ENCODE data around the gene AARS2.
A peak's percentile ranks its signal among the peaks of the same experiment; 100 is the strongest.

The AARS2 gene

DNA sequence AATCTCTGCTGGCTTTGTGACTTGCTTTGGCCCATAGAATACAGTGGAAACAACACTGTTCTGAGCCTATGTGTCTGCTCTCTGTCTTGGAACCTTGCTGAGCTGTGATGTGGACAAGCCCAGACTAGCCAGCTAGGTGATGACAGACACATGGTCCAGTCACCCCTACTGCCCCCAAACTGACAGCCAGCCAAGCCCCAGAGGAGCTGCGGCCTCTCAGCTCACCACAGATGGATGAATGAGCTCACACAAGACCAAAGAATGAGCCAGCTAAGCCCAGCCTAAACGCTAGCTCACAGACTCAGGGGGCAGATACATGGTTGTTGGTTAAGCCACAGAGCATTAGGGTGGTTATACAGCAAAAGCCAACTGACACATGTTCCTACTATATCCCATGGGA, 4.1 kb downstream of the AARS2 start:
- DNase-seq, result no peak
- H3K36me3 ChIP-seq (replicated peaks), result peaks cover 56% of the 10 kb centered on the region
- TF ChIP-seq, protein P1, sequence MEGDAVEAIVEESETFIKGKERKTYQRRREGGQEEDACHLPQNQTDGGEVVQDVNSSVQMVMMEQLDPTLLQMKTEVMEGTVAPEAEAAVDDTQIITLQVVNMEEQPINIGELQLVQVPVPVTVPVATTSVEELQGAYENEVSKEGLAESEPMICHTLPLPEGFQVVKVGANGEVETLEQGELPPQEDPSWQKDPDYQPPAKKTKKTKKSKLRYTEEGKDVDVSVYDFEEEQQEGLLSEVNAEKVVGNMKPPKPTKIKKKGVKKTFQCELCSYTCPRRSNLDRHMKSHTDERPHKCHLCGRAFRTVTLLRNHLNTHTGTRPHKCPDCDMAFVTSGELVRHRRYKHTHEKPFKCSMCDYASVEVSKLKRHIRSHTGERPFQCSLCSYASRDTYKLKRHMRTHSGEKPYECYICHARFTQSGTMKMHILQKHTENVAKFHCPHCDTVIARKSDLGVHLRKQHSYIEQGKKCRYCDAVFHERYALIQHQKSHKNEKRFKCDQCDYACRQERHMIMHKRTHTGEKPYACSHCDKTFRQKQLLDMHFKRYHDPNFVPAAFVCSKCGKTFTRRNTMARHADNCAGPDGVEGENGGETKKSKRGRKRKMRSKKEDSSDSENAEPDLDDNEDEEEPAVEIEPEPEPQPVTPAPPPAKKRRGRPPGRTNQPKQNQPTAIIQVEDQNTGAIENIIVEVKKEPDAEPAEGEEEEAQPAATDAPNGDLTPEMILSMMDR (IDR thresholded peaks at IDR 0.05; ENCODE audit: low read depth, low read length, missing control alignments), result no peak
- in situ Hi-C loops (cut with HindIII; ENCODE audit: low pct_ligation_motif_present, low sequenced_read_pairs), result no loop called here
- H3K27ac ChIP-seq, result no peak overlapping the region
- no peak overlapping the region for H3K4me3 ChIP-seq (ENCODE audit: low read depth, low read length)
- no peaks in the 10 kb centered on the region for H3K27me3 ChIP-seq (replicated peaks)

DNA sequence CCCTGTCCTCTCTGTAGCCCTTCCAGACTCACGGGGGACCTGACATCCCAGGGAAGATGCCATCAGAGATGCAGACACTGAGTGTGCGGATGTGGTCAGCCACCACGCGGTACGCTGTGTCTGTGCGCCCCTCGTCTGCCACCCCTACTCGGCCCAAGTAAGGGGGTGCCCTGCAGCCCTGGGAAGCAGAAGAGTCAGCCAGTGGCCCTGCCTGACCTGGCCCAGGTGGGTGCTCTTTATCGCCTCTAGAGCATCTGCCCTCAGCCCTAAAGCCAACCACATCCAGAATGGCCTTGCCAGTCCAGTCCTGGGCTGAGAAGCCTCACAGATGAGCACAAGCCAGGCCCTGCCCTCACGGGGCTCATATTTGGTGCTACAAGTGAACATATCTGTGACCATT, 5.9 kb downstream of the AARS2 start:
- in situ Hi-C loops (cut with HindIII; ENCODE audit: low pct_ligation_motif_present, low sequenced_read_pairs), result no loop called here
- Histone ChIP-seq H3K27ac (no peak overlapping the region), H3K27me3 (replicated peaks) (no peaks in the 10 kb centered on the region), H3K36me3 (replicated peaks) (peaks cover 63% of the 10 kb centered on the region), H3K4me3 (ENCODE audit: low read depth, low read length) (no peak overlapping the region)
- no peak for DNase-seq
- TF ChIP-seq, protein P1 (IDR thresholded peaks at IDR 0.05; ENCODE audit: low read depth, low read length, missing control alignments), result no peak

DNA sequence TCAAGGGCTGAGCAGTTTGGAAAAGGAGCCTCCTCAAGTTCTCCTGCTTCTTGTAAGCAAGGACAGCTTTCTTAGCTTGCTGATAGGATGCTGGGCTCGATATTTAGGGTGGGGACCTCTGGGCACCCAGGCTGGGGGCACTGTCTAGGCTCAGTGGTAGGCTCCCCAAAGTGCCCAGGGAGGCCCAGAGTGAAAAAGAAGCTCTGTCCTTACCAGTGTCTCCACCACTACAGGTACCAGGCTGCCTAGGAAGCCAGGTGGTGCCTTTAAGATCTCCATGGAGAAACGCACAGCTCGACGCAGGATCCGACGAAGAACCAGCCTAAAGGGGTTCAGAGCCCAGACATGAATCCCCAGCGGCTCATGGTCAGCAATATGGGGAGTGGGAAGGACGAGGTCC, 6.4 kb downstream of the AARS2 start:
- TF ChIP-seq, protein P1 (IDR thresholded peaks at IDR 0.05; ENCODE audit: low read depth, low read length, missing control alignments), result no peak
- H3K4me3 ChIP-seq (ENCODE audit: low read depth, low read length), result no peak overlapping the region
- no peak overlapping the region for H3K27ac ChIP-seq
- peaks cover 68% of the 10 kb centered on the region for H3K36me3 ChIP-seq (replicated peaks)
- no peak for DNase-seq
- in situ Hi-C loops (cut with HindIII; ENCODE audit: low pct_ligation_motif_present, low sequenced_read_pairs), result no loop called here
- H3K27me3 ChIP-seq (replicated peaks), result no peaks in the 10 kb centered on the region

DNA sequence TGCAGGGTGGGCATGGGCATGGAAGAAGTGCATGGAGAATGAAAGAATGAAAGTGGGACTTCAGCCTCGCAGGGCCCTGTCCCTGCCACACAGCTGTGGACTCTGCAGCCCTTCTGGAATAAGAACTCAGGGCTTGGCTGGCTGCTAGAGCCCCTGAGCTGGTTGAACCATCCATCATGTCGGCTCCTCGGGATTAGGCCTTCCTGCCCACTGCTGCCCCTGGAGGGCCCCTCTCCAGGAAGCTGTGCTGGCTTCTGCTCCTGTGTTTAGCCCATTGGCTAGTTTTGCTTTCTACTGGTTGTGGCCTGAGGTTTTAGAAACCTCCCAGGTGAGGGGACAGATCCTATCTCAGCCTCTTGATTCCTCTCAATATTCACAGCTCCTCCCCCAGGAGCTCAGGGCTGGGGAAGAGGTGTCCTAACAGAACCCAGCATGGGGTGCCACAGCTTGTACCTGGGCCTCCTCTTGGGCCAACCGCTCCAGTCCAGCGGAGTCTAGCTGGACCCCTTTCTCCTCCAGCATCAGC, 7.9 kb downstream of the AARS2 start:
- Histone ChIP-seq H3K27ac (peak overlapping the region; percentile 18), H3K36me3 (replicated peaks) (peaks cover 67% of the 10 kb centered on the region), H3K27me3 (replicated peaks) (no peaks in the 10 kb centered on the region), H3K4me3 (ENCODE audit: low read depth, low read length) (no peak overlapping the region)
- in situ Hi-C loops (cut with HindIII; ENCODE audit: low pct_ligation_motif_present, low sequenced_read_pairs), result no loop called here
- DNase-seq, result no peak
- TF ChIP-seq, protein P1 (IDR thresholded peaks at IDR 0.05; ENCODE audit: low read depth, low read length, missing control alignments), result no peak

DNA sequence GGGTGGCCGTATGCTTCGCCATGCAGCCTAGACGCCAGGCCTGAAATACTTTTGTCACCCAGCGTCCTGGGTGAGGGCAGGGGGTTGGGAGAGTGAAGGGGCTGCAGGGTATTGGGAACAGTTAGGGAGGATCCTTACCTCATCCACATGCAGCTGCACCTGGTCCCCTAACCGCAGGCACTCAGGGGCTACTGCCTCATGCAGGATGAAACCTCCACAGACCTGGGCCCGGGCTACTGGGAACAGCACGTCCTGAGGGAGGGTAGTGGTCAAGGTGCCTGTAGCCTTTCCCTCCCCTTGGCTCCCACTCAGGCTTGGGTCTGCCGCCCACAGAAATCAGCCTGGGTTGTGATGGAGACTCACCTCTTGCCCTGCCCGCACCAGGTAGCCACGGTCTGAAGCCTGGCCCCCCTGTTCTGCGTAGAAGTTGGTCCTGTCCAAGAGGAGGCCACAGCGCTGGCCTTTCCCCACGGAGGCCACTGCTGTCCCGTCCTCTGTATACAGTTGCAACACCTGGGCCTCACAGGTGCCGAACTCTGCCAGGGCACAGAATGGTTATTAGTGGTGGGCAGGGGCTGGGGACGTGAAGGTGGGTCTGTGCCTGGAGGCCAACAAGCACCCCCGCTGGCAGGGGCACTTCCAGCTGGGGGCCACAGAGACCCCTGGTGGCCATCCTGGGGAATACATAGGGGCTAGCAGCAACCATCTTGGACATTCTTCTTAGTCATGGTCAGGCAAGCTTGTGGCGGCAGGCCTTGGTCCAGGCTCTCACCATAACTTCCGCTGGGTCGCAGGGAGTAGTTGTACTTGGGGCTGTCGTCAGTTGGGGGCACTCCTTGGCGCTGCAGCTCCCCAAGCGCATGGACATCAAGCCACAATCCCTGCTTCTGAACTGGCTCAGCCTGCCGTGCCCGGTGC, 8.6 kb downstream of the AARS2 start:
- DNase-seq, result peak; percentile 31
- H3K4me3 ChIP-seq (ENCODE audit: low read depth, low read length), result no peak overlapping the region
- TF ChIP-seq, protein P1 (IDR thresholded peaks at IDR 0.05; ENCODE audit: low read depth, low read length, missing control alignments), result peak; percentile 88
- in situ Hi-C loops (cut with HindIII; ENCODE audit: low pct_ligation_motif_present, low sequenced_read_pairs), result no loop called here
- peaks cover 63% of the 10 kb centered on the region for H3K36me3 ChIP-seq (replicated peaks)
- peak overlapping the region; percentile 18 for H3K27ac ChIP-seq
- no peaks in the 10 kb centered on the region for H3K27me3 ChIP-seq (replicated peaks)

All from brain microvascular endothelial cell (primary cell).